ENCODE data around the gene IFNL3.
"Not testable (repeated sequence)": the region's sequence is repeated elsewhere in the genome, so short reads cannot be mapped to it uniquely, and the experiment has no call there.

The IFNL3 gene

GRCh38 chr19:39275578-39275977 lies 30.8 kb upstream of the IFNL3 start:
- in situ Hi-C loops (cut with HindIII; ENCODE audit: low pct_ligation_motif_present, low sequenced_read_pairs) = no loop called here
- no peak for DNase-seq
- no peak for TF ChIP-seq CTCF (IDR thresholded peaks at IDR 0.05; ENCODE audit: low read depth, low read length, missing control alignments)
- no peak overlapping the region for H3K27ac ChIP-seq
- no peak overlapping the region for H3K4me3 ChIP-seq (ENCODE audit: low read depth, low read length)
- H3K27me3 ChIP-seq (replicated peaks) = no peaks in the 10 kb centered on the region
- H3K36me3 ChIP-seq (replicated peaks) = no peaks in the 10 kb centered on the region

GRCh38 chr19:39273859-39274258 lies 29.1 kb upstream of the IFNL3 start:
- DNase-seq; in situ Hi-C loops (cut with HindIII; ENCODE audit: low pct_ligation_motif_present, low sequenced_read_pairs); H3K4me3 ChIP-seq (ENCODE audit: low read depth, low read length); H3K36me3 ChIP-seq (replicated peaks); H3K27me3 ChIP-seq (replicated peaks); H3K27ac ChIP-seq: not testable (repeated sequence)

GRCh38 chr19:39270036-39270871 lies 25.4 kb upstream of the IFNL3 start:
- no peaks in the 10 kb centered on the region for H3K36me3 ChIP-seq (replicated peaks)
- in situ Hi-C loops (cut with HindIII; ENCODE audit: low pct_ligation_motif_present, low sequenced_read_pairs) = no loop called here
- H3K27ac ChIP-seq = no peak overlapping the region
- no peak for DNase-seq
- TF ChIP-seq CTCF (IDR thresholded peaks at IDR 0.05; ENCODE audit: low read depth, low read length, missing control alignments) = no peak
- H3K4me3 ChIP-seq (ENCODE audit: low read depth, low read length) = no peak overlapping the region
- peaks cover 9% of the 10 kb centered on the region for H3K27me3 ChIP-seq (replicated peaks)

GRCh38 chr19:39269369-39269768 lies 24.6 kb upstream of the IFNL3 start:
- in situ Hi-C loops (cut with HindIII; ENCODE audit: low pct_ligation_motif_present, low sequenced_read_pairs); H3K4me3 ChIP-seq (ENCODE audit: low read depth, low read length); H3K36me3 ChIP-seq (replicated peaks); DNase-seq; H3K27ac ChIP-seq: not testable (repeated sequence)
- peaks cover 18% of the 10 kb centered on the region for H3K27me3 ChIP-seq (replicated peaks)

GRCh38 chr19:39268531-39269223 lies 23.9 kb upstream of the IFNL3 start:
- peaks cover 25% of the 10 kb centered on the region for H3K27me3 ChIP-seq (replicated peaks)
- H3K4me3 ChIP-seq (ENCODE audit: low read depth, low read length); H3K27ac ChIP-seq; H3K36me3 ChIP-seq (replicated peaks); in situ Hi-C loops (cut with HindIII; ENCODE audit: low pct_ligation_motif_present, low sequenced_read_pairs); DNase-seq: not testable (repeated sequence)

GRCh38 chr19:39268085-39268484 lies 23.3 kb upstream of the IFNL3 start, which contains the start of gene IFNL2:
Gene IFNL2, plus strand, starts transcription at chr19:39268396. Its CDS starts 173 bp downstream, at chr19:39268569.
- in situ Hi-C loops (cut with HindIII; ENCODE audit: low pct_ligation_motif_present, low sequenced_read_pairs) = not testable (repeated sequence)
- peaks cover 31% of the 10 kb centered on the region for H3K27me3 ChIP-seq (replicated peaks)

GRCh38 chr19:39265321-39265916 lies 20.6 kb upstream of the IFNL3 start:
- H3K27me3 ChIP-seq (replicated peaks) = peaks cover 40% of the 10 kb centered on the region

More at GRCh38 chr19:39268085-39268484, 23.3 kb upstream of the IFNL3 start, which contains the start of gene IFNL2:
- H3K4me3 ChIP-seq (ENCODE audit: low read depth, low read length); H3K27ac ChIP-seq; DNase-seq; H3K36me3 ChIP-seq (replicated peaks): not testable (repeated sequence)

More at GRCh38 chr19:39265321-39265916, 20.6 kb upstream of the IFNL3 start:
- DNase-seq = no peak
- TF ChIP-seq CTCF (IDR thresholded peaks at IDR 0.05; ENCODE audit: low read depth, low read length, missing control alignments) = no peak
- in situ Hi-C loops (cut with HindIII; ENCODE audit: low pct_ligation_motif_present, low sequenced_read_pairs) = no loop called here
- Histone ChIP-seq H3K27ac (no peak overlapping the region), H3K36me3 (replicated peaks) (no peaks in the 10 kb centered on the region), H3K4me3 (ENCODE audit: low read depth, low read length) (no peak overlapping the region)

Data from brain microvascular endothelial cell (primary cell).